Ramos (cell line): ENCODE data around the gene PSMD2.
"Not testable (repeated sequence)": the region's sequence is repeated elsewhere in the genome, so short reads cannot be mapped to it uniquely, and the experiment has no call there.

ENCODE experiments used
- in situ Hi-C: fragments of 300-500 bp; cut with MboI; formaldehyde crosslinking; loops from one replicate; pipeline ENCODE4 v1.14.3; 2022; ENCODE audit warnings: low sequenced_read_pairs; ENCODE audit not compliant: unreplicated experiment

Gene PSMD2

DNA sequence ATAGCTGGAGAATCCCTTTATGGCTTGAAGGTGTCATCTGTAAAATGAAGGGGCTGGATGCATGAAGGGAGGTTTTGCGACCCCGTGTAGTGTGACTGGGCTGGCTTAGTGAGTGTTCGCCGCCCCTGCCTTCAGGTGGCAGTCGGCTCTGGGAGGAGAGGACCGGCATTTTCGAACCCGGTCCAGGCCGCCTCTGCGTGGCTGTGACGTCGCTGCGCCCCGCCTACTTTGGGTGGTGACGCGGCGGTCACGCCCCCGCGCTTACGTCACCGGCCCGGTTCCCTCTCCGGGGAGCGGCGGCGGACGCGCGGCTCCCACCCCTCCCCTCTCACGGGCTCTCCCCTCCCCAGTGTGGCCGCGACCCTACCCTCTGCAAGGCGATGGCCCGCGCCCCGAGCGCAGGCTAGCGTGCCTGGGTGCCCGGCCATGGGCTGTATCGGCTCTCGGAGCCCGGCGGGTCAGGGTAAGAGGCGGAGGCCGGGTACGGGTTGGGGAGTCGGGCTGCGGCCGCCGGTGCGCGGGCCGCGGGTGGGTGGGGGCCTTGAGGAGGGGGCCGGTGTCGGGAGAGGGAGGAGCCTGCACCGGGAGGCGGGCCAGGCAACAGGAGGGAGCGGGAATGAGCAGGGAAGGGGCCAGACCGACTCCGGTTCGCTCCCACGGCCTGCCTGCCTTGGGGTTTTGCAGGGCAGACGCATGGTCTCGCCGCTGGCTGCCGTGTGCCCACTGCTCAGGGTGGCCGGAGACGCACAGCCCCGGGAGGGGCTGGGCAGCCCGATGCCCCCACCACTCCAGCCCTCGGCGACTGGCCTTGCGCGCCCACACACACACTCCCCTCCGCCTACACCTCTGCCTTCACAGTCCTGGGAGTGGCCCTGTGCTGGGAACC lies 36.9 kb downstream of the PSMD2 start:
- in situ Hi-C loops, result no loop called here

DNA sequence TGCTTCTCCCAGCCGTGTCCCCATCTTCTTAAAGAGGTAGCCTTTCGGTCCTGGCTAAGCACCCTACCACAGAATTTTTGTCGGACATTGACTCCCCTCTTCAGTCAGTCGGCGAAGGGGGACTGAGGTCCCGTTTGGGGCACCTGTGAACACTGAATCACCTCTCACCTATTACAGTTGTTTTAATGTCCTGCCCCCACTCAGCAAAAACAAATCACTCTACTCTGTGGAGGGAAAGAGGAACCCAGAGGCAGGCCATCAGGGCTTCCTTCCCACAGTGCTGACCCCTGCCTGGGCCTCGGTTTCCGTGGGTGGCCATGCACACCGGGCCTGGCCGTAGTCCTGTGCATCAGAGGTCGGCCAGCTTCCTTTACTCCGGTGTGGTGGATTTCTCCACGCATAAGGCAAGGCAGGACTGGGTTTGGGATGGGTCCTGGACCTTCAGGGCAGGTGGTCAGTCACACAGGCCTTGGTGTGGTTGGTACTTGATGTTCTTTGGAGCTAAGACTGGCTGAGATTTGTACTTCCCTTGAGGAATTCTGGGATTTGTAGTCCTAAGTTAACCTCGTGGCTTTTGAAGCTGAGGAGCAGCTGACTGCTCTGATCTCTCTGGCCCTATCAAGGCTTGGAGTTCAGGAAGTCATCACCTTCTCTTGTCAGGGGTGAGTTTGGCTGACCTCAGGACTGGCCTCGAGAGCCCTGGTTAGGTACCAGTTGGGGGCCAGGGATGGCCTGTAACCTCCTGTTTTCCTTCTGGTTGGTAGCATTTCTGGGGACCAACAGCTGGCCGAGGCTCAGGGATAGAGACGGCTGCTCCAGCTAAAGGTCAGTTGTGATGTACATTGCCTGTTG lies 37.7 kb downstream of the PSMD2 start:
- in situ Hi-C loops, result no loop called here

DNA sequence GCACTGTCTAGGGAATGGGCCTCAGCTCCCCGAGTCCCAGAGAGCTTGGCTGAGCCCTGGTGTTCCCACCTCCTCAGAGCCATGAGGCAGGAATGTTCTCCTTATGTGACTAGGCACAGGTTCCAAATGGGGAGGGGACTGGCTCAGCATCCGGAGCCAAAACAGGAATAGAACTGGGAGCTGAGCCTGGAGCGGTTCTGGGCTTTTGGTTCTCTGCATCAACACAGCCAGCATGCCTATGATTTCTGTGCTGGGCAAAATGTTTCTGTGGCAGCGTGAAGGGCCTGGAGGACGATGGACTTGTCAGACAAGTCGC lies 38.3 kb downstream of the PSMD2 start, which contains the start of gene FAM131A:
FAM131A (plus strand) TSS at position 202 of the 316 bp plus-strand sequence; CDS start at position 233, 31 bp downstream.
- in situ Hi-C loops, result no loop called here

DNA sequence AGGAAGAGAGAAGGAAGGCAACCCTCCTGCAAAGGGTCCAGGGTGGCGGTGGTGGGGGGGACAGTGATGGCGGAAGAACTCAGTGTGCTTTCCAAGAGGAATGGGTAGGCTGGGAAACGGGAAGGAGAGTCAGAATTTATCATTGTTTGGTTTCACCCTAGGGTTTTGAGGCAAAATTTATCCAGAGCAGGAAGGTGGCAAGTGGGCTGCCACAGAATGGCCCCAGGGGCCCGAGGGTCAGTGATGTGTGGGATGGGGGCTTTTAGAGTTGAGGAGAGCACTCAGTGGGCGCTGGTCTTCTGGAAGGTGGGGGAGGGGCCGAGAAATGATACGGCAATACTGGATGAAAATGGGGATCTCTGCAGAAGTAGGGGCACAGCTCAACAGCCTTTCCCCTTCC lies 38.9 kb downstream of the PSMD2 start:
- in situ Hi-C loops, result no loop called here

DNA sequence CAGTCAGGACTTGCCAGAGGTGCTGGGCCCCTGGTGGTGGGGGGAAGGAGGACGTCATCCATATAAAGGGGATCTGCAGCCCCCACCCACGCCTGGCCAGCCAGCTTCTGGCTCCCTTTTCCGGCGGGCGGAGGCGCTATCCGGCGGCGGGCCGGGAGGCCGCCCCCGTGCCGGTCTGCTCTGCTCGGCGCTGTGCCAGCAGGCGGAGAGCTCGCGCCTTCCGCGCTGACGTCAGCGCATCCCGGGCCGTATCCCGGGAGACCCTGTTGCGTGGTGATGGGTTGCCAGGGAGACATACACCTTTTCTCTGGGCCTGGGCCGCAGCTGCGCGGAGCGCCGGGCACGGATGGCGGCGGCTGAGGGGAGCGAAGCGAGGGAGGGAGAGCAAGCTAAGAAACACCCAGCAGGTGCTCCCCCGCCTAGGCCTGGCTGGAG lies 39.5 kb downstream of the PSMD2 start:
- in situ Hi-C loops, result no loop called here

DNA sequence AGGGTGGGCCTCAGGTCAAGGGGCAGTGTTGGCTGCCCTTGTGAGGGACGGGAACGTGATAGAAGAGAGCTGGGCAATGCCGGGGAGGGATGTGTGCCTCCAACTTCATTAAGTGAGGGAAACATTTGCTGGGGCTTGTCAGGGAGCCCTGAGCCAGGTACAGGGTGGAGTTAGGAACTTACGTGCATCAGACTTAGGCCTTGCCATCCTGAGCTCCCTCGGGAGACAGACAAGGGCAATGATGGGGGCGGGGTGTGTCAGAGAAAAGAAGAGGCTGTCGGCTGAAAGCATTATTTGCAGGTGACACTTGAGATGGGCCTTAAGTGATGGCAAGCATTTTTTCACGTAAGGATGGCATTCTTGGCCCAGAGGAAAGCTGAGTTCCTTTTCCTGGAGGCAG lies 40.0 kb downstream of the PSMD2 start:
- in situ Hi-C loops, result no loop called here

DNA sequence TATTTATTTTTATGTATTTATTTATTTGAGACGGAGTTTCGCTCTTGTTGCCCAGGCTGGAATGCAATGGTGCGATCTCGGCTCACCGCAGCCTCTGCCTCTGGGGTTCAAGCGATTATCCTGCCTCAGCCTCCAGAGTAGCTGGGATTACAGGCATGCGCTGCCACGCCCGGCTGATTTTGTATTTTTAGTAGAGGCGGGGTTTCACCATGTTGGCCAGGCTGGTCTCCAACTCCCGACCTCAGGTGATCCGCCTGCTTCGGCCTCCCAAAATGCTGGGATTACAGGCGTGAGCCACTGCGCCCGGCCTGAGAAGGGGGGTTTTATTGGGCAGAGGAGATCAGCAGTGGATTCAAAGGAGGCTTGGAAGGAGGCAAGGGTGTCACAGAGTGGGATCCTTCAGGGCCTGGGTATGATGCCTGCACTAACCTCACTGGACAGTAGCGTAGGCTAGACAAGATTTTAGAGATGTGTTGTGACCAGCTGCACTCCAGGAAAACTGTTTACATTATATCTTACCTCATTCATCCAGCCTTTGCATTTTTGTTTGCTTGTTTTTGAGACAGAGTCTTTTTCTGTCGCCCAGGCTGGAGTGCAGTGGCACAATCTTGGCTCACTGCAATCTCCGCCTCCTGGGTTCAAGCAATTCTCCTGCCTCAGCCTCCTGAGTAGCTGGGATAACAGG lies 40.6 kb downstream of the PSMD2 start:
- in situ Hi-C loops, result not testable (repeated sequence)

DNA sequence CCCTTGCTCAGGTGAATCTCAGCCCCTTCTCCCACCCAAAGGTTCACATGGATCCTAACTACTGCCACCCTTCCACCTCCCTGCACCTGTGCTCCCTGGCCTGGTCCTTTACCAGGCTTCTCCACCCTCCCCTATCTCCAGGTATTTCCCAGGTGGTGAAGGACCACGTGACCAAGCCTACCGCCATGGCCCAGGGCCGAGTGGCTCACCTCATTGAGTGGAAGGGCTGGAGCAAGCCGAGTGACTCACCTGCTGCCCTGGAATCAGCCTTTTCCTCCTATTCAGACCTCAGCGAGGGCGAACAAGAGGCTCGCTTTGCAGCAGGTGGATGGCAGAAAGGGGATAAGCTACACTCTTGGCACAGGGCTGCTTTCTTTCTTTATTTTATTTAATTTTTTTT lies 42.9 kb downstream of the PSMD2 start:
- in situ Hi-C loops, result no loop called here

DNA sequence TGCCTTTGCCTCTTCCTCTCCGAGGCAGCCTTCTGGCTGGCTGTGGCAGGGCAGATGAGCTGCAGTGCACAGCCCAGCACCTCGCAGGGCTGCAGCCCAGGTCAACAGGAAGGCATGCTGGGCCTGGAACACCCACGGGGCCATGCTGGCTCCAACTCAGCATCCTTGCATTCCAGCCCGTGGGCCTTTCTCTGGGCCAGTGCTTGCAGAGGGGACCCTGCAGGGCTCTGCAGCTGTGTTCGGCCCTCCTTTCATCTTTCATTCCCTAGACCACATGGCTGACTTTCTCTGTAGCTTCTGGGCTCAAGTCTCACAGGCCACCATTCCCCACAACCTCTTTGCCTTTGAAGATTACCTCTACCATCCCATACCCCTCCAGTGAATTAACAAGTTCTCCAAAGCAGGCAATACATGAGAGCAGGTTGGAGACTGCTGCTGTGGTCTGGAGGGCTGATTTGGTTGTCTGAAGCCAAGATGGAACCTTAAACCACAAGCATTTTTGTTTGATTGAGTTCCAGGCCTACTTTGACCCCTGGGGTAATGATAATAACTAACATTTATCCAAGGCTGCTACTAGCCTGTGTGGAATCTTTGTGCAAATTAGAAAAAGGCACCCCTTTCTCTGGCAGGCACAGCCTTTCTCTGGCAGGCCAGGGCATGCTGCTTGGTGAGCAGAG lies 44.3 kb downstream of the PSMD2 start:
- in situ Hi-C loops, result no loop called here

DNA sequence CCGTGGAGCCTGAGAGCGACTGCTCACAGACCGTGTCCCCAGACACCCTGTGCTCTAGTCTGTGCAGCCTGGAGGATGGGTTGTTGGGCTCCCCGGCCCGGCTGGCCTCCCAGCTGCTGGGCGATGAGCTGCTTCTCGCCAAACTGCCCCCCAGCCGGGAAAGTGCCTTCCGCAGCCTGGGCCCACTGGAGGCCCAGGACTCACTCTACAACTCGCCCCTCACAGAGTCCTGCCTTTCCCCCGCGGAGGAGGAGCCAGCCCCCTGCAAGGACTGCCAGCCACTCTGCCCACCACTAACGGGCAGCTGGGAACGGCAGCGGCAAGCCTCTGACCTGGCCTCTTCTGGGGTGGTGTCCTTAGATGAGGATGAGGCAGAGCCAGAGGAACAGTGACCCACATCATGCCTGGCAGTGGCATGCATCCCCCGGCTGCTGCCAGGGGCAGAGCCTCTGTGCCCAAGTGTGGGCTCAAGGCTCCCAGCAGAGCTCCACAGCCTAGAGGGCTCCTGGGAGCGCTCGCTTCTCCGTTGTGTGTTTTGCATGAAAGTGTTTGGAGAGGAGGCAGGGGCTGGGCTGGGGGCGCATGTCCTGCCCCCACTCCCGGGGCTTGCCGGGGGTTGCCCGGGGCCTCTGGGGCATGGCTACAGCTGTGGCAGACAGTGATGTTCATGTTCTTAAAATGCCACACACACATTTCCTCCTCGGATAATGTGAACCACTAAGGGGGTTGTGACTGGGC lies 45.7 kb downstream of the PSMD2 start:
- in situ Hi-C loops, result no loop called here

DNA sequence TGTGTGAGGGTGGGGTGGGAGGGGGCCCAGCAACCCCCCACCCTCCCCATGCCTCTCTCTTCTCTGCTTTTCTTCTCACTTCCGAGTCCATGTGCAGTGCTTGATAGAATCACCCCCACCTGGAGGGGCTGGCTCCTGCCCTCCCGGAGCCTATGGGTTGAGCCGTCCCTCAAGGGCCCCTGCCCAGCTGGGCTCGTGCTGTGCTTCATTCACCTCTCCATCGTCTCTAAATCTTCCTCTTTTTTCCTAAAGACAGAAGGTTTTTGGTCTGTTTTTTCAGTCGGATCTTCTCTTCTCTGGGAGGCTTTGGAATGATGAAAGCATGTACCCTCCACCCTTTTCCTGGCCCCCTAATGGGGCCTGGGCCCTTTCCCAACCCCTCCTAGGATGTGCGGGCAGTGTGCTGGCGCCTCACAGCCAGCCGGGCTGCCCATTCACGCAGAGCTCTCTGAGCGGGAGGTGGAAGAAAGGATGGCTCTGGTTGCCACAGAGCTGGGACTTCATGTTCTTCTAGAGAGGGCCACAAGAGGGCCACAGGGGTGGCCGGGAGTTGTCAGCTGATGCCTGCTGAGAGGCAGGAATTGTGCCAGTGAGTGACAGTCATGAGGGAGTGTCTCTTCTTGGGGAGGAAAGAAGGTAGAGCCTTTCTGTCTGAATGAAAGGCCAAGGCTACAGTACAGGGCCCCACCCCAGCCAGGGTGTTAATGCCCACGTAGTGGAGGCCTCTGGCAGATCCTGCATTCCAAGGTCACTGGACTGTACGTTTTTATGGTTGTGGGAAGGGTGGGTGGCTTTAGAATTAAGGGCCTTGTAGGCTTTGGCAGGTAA lies 46.5 kb downstream of the PSMD2 start:
- in situ Hi-C loops, result no loop called here

DNA sequence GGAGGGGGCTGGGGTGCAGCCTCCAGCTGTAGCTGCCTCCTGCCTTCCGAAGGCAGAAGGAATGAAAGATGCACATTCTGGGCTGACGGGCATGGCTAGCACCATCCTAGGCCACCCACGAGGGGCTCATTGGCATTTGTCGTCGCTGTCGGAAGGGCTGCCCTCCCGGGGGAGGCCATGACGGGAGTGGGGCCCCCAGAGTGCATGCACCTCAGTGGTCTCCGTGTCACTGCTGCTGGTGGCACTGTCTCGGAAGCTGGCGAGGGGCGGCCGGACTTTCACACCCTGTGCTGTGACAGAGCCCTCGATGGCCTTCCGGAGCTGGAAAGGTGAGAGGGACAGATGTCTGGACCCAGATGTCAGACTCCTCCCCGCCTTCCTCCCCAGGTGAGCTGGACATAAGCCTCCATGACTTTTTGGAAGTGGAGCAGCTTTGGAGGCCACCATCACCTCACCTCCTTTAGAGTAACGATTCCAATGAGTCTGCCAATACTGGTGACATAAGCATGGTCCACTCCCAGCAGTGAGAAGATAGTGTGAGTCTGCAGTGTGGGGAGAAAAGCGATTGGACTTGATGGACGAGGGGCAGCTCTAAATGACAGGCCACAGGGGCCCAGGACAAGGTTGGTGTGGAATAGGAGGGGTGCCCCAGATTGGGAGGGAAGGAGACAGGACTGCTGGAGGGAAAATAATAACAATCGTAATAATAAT lies 47.6 kb downstream of the PSMD2 start:
- in situ Hi-C loops, result no loop called here

DNA sequence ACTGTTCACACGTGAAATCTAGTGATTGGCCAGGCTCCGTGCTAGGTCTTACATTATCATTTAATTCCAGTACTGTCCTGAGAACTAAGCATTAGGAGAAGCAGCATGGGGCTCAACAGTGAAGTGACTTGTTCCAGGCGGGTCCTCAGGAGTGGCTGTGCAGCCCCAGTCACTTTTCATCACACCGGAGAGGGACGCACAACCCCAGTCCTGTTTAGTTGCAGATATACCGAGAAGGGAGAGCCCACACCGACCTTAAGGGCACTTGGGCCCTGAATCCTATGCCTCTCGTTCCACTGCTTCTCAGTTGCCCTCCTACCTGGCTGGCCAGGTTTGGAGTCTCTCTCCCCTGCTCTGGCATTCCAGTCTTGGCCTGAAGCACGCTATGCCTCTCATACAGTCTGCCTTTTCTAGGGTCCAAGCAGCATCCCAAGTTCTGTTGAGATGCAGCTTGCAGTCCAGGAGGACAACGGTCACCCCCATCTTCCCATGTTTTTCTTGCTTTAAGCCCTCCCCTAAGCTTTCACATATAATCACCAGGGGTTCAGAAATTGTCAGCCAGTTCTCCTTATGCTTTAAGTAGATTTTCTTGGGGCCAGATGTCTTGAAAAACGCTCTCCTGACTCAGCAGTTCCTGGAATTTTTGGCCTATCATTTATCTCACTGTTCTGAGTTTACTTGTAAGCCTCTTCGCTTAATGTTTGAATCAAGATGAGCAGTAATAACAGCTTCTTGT lies 48.4 kb downstream of the PSMD2 start:
- in situ Hi-C loops, result no loop called here

DNA sequence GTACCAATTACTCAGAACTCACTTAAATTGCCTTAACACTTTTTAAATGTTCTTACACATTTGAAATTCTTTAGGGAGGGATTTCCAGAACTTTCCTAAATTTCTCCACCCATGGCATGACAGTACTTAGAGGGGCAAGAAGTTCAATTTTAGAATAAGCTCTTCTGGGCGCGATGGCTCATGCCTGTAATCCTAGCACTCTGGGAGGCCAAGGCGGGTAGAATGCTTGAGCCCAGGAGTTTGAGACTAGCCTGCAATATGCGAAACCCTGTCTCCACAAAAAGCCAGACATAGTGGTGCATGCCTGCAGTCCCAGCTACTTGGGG lies 49.0 kb downstream of the PSMD2 start:
- in situ Hi-C loops, result no loop called here

DNA sequence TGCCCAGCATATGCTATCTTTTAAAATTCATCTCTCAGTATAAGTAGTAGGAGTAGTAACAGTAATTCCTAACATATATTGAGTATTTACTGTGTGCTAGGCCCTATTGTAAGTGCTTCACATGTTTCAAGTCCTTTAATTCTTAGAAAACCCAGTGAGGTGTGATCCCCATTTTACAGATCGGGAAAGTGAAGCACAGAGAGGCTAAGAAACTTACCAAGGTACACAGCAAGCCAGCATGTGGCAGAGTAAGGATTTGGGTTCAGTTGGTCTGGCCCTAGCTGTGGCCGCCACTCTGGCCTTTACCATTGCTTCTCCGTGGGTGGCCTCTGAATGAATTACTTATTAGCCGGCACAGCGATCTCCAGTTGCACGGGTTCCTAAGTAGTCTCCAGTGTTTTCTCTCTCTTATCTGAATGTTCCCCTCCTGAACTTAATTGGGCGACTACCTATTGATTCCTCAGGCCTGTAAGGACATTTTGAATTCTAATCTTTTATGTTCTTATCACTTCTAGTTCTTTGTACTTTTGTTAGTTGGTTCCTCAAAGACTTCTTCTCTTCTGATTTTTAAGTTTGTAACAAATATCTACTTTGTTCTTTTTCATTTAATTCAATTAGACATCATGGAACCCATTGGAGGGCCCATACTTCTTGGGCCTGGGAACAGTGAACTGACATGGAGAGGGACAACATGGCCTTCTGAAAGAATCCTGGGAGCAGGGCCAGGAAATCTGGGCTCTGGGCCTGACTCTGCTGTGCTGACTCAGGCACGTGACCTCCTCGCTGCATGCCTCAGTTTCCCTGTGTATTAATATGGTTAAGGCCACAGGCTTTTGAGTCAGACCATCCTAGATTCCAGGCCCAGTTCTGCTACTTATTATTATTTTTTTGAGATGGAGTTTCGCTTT lies 50.8 kb downstream of the PSMD2 start:
- in situ Hi-C loops, result no loop called here

DNA sequence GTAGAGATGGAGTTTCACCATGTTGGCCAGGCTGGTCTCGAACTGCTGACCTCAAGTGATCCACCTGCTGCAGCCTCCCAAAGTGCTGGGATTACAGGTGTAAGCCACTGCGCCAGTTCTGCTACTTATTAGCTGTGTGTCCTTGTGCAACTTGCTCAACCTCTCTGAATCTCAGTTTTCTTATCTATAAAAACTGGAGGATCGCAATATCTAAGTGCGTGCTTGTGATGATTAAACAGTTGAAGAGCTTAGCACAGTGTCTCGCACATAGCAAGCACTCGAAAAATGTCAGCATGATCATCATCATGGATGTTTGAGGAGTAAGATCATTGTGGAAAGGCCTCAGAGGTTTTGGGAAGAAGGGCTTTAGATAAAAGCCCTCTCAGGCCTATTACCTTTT lies 51.6 kb downstream of the PSMD2 start:
- in situ Hi-C loops, result no loop called here
